ENCODE data around the gene DYSF. TPM values are rescaled to one million over a fixed set of nuclear protein-coding genes. Genes with fewer than 3 reads are reported as not detected.
A peak's percentile ranks its signal among the peaks of the same experiment; 100 is the strongest.

The DYSF gene
- total RNA-seq, 2 donors from 2014 or later, result 1.4 to 3.1 TPM

- no peaks in the 10 kb centered on the region for H3K36me3 ChIP-seq (ENCODE audit: control insufficient read depth, insufficient read depth, low read length)
- H3K9me3 Mint-ChIP-seq, result no peaks in the 10 kb centered on the region
- H3K4me1 Mint-ChIP-seq, result no peaks in the 10 kb centered on the region
- TF ChIP-seq CTCF (conservative IDR thresholded peaks at IDR 0.05), result no peak
- H3K9ac ChIP-seq (ENCODE audit: extremely low read depth, low read length, poor library complexity, severe bottlenecking), result no peak overlapping the region
- no peaks in the 10 kb centered on the region for H3K27me3 Mint-ChIP-seq (ENCODE audit: insufficient read depth)
- no peaks in the 10 kb centered on the region for H3K27me3 ChIP-seq (ENCODE audit: control insufficient read depth, insufficient read depth, low read length, poor library complexity, severe bottlenecking)
- no peak overlapping the region for H3K4me3 ChIP-seq (ENCODE audit: low read length)
- no peak overlapping the region for H3K27ac ChIP-seq (ENCODE audit: low read depth, low read length)
- H3K27ac Mint-ChIP-seq, result no peak overlapping the region
- no peaks in the 10 kb centered on the region for H3K9me3 ChIP-seq (ENCODE audit: control insufficient read depth, low read length)
- H3K36me3 Mint-ChIP-seq (ENCODE audit: low read depth), result no peaks in the 10 kb centered on the region
- H3K4me1 ChIP-seq (ENCODE audit: control insufficient read depth, insufficient read depth, low read length), result no peaks in the 10 kb centered on the region
- WGBS, 2 experiments (ENCODE audit: insufficient coverage in 1 of 2, insufficient read length in 1 of 2), result 89 to 100% methylated on average over 1 to 4 of the region's 4 CpGs
- DNase-seq, result peak; percentile 33
- no peak overlapping the region for H3K4me3 Mint-ChIP-seq
Observed at GRCh38 chr2:71528749-71529148, 75.4 kb downstream of the DYSF start.

DNA sequence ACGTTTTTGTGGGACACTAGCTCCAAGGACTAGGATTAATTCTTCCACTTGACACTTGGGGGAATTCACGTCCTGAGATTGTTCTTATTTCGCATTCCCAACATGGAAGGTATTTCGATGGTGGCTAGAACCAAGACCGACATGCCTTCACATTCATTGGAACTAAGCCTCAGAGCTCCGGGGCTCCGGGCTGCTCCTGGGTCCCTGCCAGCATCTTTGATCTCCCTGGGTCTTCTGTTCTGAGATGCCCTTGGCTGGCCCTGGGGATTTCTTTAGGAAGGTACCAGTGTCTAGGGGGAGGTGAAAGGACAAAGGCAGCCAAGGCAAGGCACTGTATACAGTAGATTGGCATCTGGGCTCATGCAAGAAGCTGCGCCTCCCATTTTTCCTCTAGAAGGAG, 76.8 kb downstream of the DYSF start:
- H3K4me3 Mint-ChIP-seq, result no peak overlapping the region
- TF ChIP-seq CTCF (conservative IDR thresholded peaks at IDR 0.05), result no peak
- no peak overlapping the region for H3K27ac Mint-ChIP-seq
- no peak overlapping the region for H3K27ac ChIP-seq (ENCODE audit: low read depth, low read length)
- H3K9ac ChIP-seq (ENCODE audit: extremely low read depth, low read length, poor library complexity, severe bottlenecking), result no peak overlapping the region
- no peaks in the 10 kb centered on the region for H3K4me1 Mint-ChIP-seq
- H3K9me3 ChIP-seq (ENCODE audit: control insufficient read depth, low read length), result no peaks in the 10 kb centered on the region
- H3K27me3 ChIP-seq (ENCODE audit: control insufficient read depth, insufficient read depth, low read length, poor library complexity, severe bottlenecking), result no peaks in the 10 kb centered on the region
- H3K36me3 ChIP-seq (ENCODE audit: control insufficient read depth, insufficient read depth, low read length), result no peaks in the 10 kb centered on the region
- H3K9me3 Mint-ChIP-seq, result no peaks in the 10 kb centered on the region
- no peaks in the 10 kb centered on the region for H3K27me3 Mint-ChIP-seq (ENCODE audit: insufficient read depth)
- WGBS, 2 experiments (ENCODE audit: insufficient coverage in 1 of 2, insufficient read length in 1 of 2), result 74 to 80% methylated on average over 8 of the region's 8 CpGs
- no peak overlapping the region for H3K4me3 ChIP-seq (ENCODE audit: low read length)
- no peaks in the 10 kb centered on the region for H3K4me1 ChIP-seq (ENCODE audit: control insufficient read depth, insufficient read depth, low read length)
- DNase-seq, result no peak
- H3K36me3 Mint-ChIP-seq (ENCODE audit: low read depth), result no peaks in the 10 kb centered on the region

GRCh38 chr2:71530641-71531332, 77.4 kb downstream of the DYSF start:
- no peak overlapping the region for H3K9ac ChIP-seq (ENCODE audit: extremely low read depth, low read length, poor library complexity, severe bottlenecking)
- no peaks in the 10 kb centered on the region for H3K9me3 ChIP-seq (ENCODE audit: control insufficient read depth, low read length)
- Mint-ChIP-seq H3K36me3 (ENCODE audit: low read depth) (no peaks in the 10 kb centered on the region), H3K9me3 (no peaks in the 10 kb centered on the region), H3K4me3 (no peak overlapping the region), H3K27me3 (ENCODE audit: insufficient read depth) (no peaks in the 10 kb centered on the region), H3K27ac (no peak overlapping the region), H3K4me1 (no peaks in the 10 kb centered on the region)
- peak; percentile 84 for TF ChIP-seq CTCF (conservative IDR thresholded peaks at IDR 0.05)
- H3K4me3 ChIP-seq (ENCODE audit: low read length), result no peak overlapping the region
- peak; percentile 85 for DNase-seq
- H3K4me1 ChIP-seq (ENCODE audit: control insufficient read depth, insufficient read depth, low read length), result no peaks in the 10 kb centered on the region
- H3K27ac ChIP-seq (ENCODE audit: low read depth, low read length), result no peak overlapping the region
- no peaks in the 10 kb centered on the region for H3K36me3 ChIP-seq (ENCODE audit: control insufficient read depth, insufficient read depth, low read length)
- WGBS, 2 experiments (ENCODE audit: insufficient coverage in 1 of 2, insufficient read length in 1 of 2), result 84 to 100% methylated on average over 1 to 7 of the region's 7 CpGs
- H3K27me3 ChIP-seq (ENCODE audit: control insufficient read depth, insufficient read depth, low read length, poor library complexity, severe bottlenecking), result no peaks in the 10 kb centered on the region

Data from endodermal cell (in vitro differentiated cells).